B cell (primary cell): ENCODE data around the gene LRTM2.

Experiments
- CTCF ChIP-seq: fragments of 200-600 bp; IDR thresholded peaks from one replicate; pipeline ENCODE4 v1.8.0; 2022; ENCODE audit warnings: antibody characterized with exemption, mild to moderate bottlenecking
- EZH2 ChIP-seq: IDR thresholded peaks from 2 replicates; pipeline ENCODE4 v1.6.1; 2012; ENCODE audit warnings: borderline replicate concordance, low read depth, mild to moderate bottlenecking, moderate library complexity, low read length; ENCODE audit not compliant: insufficient read depth, poor library complexity, severe bottlenecking

- no peak for TF ChIP-seq CTCF
- TF ChIP-seq EZH2 = no peak
Measured at GRCh38 chr12:1795221-1795784, 25.1 kb upstream of the LRTM2 start.
